HFFc6 (cell line): ENCODE measurements around the gene ZBTB42. TPM values are rescaled to one million over a fixed set of nuclear protein-coding genes. Genes with fewer than 3 reads are reported as not detected.

Experiments used
- DNase-seq: peaks from one replicate; pipeline ENCODE4 v3.0.0-alpha.2; 2018
- H3K27ac Mint-ChIP-seq: 2 replicates; pipeline ENCODE4 v1.8.0; 2020; ENCODE audit warnings: mild to moderate bottlenecking, mixed read lengths
- H3K27me3 Mint-ChIP-seq: 2 replicates; pipeline ENCODE4 v1.8.0; 2021; ENCODE audit warnings: mild to moderate bottlenecking, moderate library complexity, mixed read lengths; ENCODE audit not compliant: insufficient read depth
- H3K36me3 Mint-ChIP-seq: 2 replicates; pipeline ENCODE4 v1.8.0; 2021; ENCODE audit warnings: low read depth, mixed read lengths
- H3K4me1 Mint-ChIP-seq: 2 replicates; pipeline ENCODE4 v1.8.0; 2020; ENCODE audit warnings: low read depth, mixed read lengths
- H3K4me3 Mint-ChIP-seq: 2 replicates; pipeline ENCODE4 v1.8.0; 2020; ENCODE audit warnings: mild to moderate bottlenecking, moderate library complexity, mixed read lengths
- H3K9me3 Mint-ChIP-seq: 2 replicates; pipeline ENCODE4 v1.8.0; 2020; ENCODE audit warnings: mild to moderate bottlenecking, mixed read lengths
- CTCF ChIP-seq: fragments of 200-600 bp; sonication (generic); IDR thresholded peaks from 2 replicates; pipeline ENCODE4 v1.5.0; 2021; ENCODE audit warnings: antibody characterized with exemption, mild to moderate bottlenecking
- long read RNA-seq: library from polyadenylated mRNA; unstranded; transcript quantifications from one replicate; pipeline ENCODE4 v2.0.0, GENCODE V29; 2019
- total RNA-seq, 6 experiments: library from RNA; stranded (reverse); fragmentation: NEBNext Ultra II Directional; extraction: Animal tissue kit (Norgen Biotek cat#: 25700); gene quantifications; 2 replicates in 1 of 6; 3 replicates in 5 of 6; pipeline ENCODE4 v1.2.3, GENCODE V29; 2021

The ZBTB42 gene
- total RNA-seq = 1 to 10 TPM; 1.3 to 1.8 (median 1.5) TPM
- long read RNA-seq = 0 reads

DNA sequence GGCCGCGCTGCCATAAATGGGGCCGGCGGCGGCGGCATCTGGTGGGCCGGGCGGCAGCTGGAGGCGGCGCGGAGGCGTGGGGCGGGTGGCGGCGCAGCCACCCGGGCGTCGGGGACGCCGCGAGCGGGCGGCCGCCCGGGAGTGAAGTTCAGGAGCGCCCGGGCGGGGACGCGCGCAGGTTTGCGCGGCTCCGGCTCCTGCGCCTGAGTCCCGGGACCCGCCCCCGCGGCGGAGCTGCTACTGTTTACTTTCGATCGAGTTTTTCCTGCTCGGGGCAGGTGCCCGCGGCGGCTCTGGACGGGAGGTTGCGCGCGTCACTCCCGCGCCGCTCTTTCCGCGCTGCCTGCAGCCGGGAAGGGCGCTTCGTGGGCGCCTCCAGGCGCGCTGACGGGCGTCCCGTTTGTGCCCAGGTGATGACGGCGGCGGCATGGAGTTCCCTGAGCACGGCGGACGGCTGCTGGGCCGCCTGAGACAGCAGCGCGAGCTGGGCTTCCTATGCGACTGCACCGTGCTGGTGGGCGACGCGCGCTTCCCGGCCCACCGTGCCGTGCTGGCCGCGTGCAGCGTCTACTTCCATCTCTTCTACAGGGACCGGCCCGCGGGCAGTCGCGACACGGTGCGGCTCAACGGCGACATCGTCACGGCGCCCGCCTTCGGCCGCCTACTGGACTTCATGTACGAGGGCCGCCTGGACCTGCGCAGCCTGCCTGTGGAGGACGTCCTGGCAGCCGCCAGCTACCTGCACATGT, at the start of gene ZBTB42:
Gene ZBTB42, plus strand, starts transcription at position 331 of the 749 bp plus-strand sequence. Its CDS starts 97 bp downstream, at position 428.
- Mint-ChIP-seq H3K4me1 (peaks cover 12% of the 10 kb centered on the region), H3K4me3 (peak within 1 kb of the TSS; percentile 79), H3K27ac (no peak within 1 kb of the TSS), H3K9me3 (no peaks in the 10 kb centered on the region), H3K27me3 (peaks cover 5% of the 10 kb centered on the region; the same call in 1 of the 2 replicates), H3K36me3 (no peaks in the 10 kb centered on the region)
- DNase-seq = peak; percentile 8
- TF ChIP-seq CTCF = no peak

GRCh38 chr14:104751539-104752422, 49.1 kb upstream of the ZBTB42 start:
- Mint-ChIP-seq H3K36me3 (peaks cover 7% of the 10 kb centered on the region; the same call in 1 of the 2 replicates), H3K4me1 (peaks cover 49% of the 10 kb centered on the region), H3K4me3 (peak overlapping the region; percentile 100), H3K27me3 (no peaks in the 10 kb centered on the region; the same call in none of the 2 replicates), H3K9me3 (no peaks in the 10 kb centered on the region), H3K27ac (no peak overlapping the region; the same call in 1 of the 2 replicates)
- no peak for DNase-seq
- peak; percentile 6; the same call in 1 of the 2 replicates for TF ChIP-seq CTCF

DNA sequence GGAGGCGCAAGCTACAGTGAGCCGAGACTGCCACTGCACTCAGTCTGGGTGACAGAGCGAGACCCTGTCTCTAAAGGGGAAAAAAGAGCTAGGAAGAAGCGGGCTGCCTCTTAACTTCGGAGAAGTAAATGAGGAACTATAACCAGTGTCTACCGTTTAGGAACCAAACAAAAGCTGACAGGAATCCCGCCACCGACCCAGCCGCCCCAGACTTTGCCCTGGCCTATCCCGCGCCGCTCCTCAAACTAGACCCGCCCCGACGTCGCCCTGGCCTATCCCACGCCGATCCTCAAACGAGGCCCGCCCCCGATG, 48.5 kb upstream of the ZBTB42 start:
- Mint-ChIP-seq H3K9me3 (no peaks in the 10 kb centered on the region), H3K27ac (peak overlapping the region; percentile 83), H3K27me3 (no peaks in the 10 kb centered on the region; the same call in none of the 2 replicates), H3K4me1 (peaks cover 49% of the 10 kb centered on the region), H3K4me3 (peak overlapping the region; percentile 100), H3K36me3 (peaks cover 7% of the 10 kb centered on the region; the same call in 1 of the 2 replicates)
- TF ChIP-seq CTCF = no peak
- no peak for DNase-seq

DNA sequence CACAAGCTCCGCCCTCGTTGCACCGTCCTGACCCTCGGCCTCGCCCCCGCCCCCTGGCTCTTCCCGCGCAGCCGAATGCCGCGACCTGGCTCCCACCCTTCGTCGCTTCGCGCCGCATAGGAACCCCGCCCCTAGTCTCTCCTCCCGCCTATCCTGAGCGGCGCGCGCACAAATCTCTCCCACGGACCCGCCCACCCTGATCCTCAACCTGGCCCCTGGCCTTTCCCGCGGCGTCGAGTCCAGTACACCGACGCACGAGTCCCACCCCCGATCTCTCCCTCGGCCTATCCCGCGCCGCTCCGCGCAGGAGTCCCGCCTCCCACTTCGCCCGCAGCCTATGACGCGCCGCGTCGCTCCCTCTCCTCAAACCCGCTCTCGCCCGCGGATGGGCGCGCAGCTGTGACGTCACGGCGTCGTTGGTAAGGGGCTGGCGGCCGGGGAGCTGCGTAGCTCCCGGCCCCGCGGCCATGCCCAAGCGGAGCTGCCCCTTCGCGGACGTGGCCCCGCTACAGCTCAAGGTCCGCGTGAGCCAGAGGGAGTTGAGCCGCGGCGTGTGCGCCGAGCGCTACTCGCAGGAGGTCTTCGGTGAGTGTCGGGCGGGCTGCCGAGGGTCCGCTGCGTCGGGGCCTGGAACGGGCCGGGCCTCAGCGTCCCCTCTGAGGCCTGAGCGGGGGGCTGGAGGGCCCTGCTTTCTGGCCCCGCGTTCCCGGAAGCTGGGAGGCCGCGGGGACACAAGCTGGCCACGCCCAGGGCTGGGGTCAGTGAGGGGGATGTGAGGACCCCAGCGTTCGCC, 48.0 kb upstream of the ZBTB42 start, which contains the start of gene SIVA1:
Gene SIVA1, plus strand, starts transcription at position 413 of the 793 bp plus-strand sequence. Its CDS starts 55 bp downstream, at position 468.
- Mint-ChIP-seq H3K4me3 (peak within 1 kb of the TSS; percentile 100), H3K4me1 (peaks cover 49% of the 10 kb centered on the region), H3K27ac (peak within 1 kb of the TSS; percentile 84), H3K27me3 (no peaks in the 10 kb centered on the region; the same call in 1 of the 2 replicates), H3K9me3 (no peaks in the 10 kb centered on the region), H3K36me3 (peaks cover 7% of the 10 kb centered on the region; the same call in 1 of the 2 replicates)
- DNase-seq = peak; percentile 98
- no peak for TF ChIP-seq CTCF
